Activated T-cell treated with anti-CD3 and anti-CD28 coated beads, Interleukin-2, amount 50 U/mL, for 1 hour (primary cell): ENCODE measurements around the gene DGCR8.

Source experiments
- DNase-seq: peaks from one replicate; pipeline ENCODE4 v3.0.0-alpha.2; 2020

DGCR8 gene

DNA sequence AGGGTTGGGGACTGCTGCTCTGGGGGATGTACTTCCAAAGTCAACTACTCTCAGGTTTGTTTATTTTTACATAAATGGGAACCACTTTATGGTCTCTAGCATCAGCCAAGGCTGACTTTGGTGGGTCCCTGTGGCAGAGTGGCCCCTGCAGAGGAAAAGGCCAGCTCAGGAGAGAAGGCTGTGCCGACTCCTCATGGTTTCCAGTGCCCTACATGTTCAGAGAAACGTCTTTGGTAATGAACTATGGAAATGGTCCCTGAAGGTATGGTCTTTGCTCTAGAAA lies 48.5 kb downstream of the DGCR8 start:
- no peak for DNase-seq

DNA sequence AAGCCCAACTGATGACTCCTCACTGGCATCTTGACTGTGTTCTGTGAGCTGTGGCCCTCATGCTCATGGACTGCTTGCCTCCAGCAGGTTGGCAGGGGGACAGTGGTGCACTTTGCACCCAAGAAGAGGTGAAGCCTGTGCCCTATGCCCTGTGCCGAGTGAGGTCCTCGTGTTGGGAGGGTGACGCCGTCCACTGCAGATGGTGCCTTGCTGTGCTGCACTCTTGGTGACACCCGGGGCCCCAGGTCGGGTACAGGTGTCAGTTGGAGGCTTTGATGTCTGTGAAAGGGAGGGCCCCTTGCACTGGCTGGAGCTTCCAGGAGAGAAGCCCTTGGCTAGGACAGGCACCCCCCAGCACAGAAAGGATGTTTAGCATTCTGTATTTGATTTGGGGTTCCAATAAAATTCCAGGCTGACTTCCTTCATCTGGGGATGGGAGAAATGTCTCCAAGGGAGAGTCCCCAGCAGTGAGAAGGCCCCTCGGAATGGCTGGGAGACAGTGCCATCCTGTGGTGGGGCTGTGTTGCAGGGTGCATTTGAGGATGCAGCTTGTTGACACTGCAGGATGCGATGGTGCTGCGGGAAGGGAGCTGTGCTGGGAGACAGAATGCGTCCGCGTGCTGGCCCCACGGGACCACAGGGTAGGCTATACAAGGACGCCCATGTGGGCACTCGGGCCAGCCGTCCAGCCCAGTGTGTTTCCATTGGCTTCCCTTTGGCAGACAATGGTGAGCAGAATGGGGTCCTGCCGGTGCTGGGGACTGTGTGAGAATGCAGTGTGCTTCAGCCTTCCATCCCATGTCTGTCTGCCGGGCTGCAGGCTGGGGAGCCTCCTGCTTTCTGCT lies 49.1 kb downstream of the DGCR8 start:
- DNase-seq: peak; percentile 66

DNA sequence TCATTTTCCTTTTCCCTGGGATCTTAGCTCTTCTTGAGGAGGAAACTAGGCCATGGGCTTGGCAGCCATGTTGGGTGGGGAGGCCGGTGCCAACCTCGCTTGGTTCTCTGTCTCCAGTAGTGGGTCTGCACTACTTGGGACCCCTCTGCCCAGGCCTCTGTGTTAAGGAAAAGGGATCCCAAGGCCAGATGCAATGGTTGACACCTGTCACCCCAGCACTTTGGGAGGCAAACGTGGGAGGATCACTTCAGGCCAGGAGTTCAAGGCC lies 49.6 kb downstream of the DGCR8 start:
- no peak for DNase-seq

DNA sequence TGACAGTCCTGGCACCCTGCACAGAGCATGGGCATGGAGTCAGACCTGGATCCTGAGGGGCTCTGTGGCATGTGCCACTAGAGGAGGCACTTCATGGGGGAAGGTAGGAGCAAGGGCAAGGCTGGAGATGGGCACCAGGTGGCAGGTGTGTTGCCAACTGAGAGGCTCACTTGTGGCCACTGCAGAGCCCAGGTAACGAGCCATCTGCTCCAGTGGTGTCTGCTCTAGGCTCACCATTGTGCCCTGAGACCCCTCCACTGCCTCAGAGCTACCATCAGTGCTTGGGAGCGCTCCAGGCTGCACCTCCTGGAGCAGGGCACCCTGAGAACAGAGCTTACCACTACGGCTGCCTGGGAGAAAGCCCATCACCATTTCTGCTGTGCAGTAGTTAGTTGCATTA lies 50.3 kb downstream of the DGCR8 start:
- DNase-seq: peak; percentile 35

DNA sequence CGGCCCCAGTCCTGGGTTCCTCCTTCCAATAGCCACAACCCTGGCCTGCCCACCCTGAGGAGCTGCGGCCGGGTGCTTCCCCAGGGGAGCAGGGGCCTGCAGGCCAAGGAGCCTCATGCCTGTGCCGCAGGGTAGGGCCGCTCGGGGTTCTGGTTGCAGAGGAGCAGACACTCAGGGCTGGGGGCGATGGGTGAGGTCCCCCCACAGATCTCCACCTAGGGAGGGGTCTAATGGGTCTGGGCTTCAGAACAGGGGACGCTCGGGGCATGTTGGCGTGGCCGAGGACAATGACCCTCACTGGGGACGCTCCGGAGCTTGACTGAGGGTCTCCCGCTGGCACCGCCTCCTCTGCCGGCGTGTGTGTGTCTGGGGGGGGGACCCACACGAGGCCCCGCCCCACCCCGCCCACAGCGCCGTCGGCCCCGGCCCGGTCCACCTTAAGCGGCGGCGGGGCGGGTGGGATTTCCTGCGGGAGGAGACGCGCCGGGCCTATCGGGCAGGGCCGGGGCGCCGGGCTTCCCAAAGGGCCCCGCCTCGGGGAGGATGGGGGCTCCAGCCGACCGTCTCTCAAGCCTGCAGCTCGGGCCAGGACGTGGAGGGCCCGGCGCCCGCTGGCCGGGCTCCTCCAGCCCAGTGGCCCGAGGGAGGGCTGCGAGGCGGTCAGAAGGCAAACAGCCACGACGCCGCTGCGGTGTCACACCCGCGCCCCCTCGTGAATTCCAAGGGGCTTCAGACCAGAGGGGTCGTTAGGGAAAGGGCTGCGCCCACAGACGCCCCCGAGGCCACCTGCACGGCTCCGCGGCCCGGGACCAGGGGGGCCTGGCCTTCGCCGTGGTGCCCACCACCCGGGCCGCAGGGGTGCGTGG lies 50.9 kb downstream of the DGCR8 start:
- peak; percentile 82 for DNase-seq

DNA sequence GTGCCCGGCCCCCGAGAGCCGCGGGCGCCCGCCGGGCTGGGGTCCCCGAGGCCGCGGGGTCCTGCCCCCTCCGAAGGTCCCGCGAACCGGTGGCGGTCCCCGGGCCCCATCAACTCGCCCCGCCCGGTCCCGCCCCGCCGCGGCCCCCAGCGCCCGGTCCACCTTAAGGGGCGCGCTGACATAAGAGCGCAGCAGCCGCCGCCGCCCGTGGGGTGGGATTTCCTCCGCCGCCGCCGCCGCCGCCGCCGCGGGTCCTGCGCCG lies 51.5 kb downstream of the DGCR8 start, which contains the start of gene ZDHHC8:
Gene ZDHHC8, plus strand, starts transcription at position 208 of the 262 bp plus-strand sequence. CDS start 144 bp downstream, outside the sequence.
- DNase-seq: peak; percentile 64

DNA sequence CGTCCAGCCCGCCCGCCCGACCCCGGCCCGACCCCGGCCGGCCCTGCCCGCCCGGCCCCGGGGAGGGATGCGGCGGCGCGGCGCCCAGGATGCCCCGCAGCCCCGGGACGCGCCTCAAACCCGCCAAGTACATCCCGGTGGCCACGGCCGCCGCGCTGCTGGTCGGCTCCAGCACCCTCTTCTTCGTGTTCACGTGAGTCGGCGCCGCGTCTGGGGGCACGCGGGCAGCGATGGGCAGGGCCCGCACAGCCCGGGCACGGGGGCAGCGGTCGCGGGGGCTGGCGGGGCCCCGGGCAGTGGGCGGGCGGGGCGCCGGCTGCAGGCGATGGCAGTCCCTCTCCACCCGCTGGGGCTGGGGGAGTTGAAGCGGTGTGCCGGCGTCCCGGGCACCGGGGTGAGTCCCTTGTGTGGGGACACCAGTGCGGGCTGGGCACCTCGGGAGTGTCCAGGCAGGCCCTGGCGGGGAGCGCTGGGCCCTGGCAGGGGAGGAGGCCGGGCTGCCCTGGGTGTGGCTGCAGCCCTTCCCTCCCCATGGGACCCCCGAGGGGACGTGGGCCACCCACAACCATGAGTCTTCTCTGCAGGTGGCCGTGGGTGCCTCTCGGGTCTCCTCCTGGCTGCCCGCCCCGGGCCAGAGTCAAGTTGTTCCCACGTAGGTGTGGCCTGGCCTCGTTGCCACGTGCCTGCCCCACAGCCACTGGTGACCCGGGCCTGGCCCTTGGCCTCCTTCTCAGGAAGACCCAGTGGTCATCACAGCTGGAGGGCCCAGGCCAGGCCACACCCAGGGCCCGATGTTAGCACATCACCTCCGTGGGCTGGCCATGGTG lies 52.0 kb downstream of the DGCR8 start:
- DNase-seq: peak; percentile 51

DNA sequence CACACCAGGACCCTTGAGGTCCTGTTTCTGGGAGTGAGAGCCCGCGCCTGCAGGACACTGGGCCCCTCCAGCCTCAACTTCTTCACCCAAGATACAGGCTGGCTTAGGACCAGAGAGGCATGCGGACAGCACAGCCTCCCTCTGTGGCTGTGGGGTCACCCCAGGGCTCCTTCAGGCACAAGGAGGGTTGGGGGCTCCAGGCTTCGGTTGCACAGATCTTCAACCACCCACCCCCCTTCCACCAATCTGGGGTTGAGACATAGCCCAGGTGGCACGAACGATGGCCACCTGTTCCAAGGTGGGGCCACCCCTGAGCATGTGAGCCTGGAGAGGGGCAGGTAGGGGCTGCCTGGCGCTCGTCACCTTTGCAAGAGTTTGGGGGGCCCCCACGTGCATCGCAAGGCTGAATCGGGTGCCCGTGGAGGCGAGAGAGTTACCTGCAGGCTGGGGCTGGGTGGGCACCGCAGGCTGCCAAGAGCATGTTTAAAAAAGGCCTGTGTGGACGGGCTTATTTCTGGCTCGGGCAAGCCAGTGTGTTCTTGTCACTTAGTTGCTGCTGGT lies 52.7 kb downstream of the DGCR8 start:
- DNase-seq: no peak

DNA sequence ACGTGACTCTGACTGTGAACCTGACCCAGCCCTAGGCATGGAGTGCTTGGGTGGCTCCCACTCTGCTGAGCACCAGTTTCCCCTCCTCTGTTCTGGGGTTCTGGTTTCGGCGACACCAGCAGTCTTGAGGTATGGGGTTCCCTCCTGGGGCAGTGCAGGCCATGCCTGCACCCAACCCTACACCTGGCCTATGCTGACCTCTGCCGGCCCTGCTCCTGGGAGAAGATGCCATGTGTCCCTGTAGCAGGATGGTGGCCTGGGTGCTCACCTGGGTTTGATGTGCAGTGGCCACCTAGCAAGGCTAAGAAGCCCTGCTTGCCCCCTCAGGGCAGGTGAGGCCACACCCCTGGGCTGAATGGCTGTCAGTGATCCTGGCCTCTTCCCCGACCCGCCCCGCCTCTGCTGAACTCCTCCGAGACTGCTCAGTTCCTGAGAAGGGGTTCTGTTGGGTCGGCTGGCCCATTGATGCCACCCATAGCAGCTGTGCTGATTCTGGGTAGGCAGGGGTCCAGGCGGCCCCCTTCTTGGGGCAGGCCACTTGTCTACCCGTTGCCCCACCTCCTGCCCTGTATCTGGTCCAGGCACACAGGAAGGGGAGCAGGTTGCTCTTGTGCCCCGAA lies 54.0 kb downstream of the DGCR8 start:
- no peak for DNase-seq

DNA sequence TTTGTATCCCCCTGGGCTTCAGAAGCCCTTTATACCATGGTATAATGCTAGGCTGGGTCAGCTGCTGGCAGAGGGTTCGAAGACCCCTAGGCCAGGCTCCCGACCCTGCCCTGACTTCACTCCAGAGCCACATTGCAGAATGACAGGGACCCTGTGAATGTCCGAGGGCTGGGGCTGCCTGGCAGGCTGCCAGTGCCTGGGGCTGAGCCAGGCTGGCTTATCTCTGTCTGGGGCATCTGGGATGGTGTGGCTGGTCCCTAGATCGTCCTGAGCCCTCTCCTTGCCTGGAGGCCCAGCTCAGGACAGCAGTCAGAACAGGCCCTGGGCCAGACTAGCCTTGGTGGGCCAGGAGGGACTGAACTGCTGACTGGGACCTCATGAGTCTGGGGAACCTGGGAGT lies 55.2 kb downstream of the DGCR8 start:
- DNase-seq: no peak

DNA sequence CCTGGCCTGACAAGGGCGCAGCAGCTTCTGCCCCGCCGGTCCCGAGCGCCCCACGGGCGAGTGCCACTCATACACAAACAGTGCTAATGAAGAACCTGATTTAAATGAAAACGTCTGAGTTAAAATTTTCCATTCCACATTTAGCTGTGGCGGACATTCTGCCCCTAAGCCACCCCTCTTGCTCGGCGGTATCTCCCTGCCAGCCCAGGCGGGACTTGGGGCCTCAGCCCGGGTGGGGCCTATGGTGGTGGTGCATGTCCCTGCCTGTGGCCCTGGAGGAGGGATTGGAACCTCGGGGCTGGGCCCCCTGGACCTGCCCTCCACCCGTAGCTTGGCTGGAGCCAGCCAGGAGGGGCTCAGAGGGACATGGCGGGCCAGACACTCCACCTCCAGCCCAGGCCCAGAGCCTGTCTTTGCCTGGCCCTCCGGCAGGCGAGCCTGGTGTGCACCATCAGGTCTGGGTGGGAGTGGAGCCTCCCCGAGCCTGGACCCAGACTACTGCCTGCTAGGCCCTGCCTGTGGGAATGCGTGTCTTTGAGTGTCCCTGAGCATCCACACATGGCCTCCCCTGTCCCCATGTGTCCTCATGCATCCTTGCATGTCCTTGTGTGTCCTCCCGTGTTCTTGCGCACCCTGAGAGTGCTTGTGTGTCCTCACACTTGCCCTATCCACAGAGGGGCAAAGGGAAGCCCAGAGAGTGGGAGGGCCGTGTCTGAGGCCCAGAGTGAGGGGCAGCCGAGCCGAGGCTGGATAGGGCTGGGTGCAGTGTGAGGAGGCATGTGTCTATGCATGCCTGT lies 56.0 kb downstream of the DGCR8 start:
- no peak for DNase-seq

DNA sequence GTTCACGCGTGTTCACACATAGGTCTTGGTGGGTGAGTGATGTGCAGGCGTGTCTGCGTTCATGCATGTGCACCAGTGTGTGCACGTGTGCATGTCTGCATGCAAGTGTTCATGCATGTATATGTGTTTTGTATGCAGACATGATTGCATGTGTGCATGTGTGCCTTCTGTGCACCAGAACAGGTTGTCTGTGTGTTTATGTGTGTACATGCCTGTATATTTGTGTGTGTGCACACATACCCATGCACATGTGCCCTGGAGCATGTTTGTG lies 56.5 kb downstream of the DGCR8 start:
- no peak for DNase-seq

DNA sequence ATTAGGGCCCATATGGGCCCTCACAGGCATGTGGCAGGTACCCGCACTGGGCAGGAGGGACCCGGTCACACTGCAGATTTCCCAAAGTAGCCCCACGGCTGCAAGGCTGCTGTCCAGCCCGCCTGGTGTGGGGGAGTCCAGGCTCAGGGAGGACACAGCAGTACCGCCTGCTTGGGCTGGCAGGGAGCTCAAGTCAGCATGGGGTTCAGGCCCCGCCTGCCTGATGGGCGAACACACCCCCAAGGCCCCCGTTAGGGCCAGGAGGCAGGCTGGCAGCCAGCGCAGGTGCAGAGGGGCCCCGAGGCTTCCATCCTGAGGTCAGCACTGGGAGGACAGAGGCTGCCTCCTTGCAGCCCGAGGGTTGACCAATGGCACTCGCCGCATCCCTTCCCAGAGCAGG lies 57.1 kb downstream of the DGCR8 start:
- no peak for DNase-seq

DNA sequence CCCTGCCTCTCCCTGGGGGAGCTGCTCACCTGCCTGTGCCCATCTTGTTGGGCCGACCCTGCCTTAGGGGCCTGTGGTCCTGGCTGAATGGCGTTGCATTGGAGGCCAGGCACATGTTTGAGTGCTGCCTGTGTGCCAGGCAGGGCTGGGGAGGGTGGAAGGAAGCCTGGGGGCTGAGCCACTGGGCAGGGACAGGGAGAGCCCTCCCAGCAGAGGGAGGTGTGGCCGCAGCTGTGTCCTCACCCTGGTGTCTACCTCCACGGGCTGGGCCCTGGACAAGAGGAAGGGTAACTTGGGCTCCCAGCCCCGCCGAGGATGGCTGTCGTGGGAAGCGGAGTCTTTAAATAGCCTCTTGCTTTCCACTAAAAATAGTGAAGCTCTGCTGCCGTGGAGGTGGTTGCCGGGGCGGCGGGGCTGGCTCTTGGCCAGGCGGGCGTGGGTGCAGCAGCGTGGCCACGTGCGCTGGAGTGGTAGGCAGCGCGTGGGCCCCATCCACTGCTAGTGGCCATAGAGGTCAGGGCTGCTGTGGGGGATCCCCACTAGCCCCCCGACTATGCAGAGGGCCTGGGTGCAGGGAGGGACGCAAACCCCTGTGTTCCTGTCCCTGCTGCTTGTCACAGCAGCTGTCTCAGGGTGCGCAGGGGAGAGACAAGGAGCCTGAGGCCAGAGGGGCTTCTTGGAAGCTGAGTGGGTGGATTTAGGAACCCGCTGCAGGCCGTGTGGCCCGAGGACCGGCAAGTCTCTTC lies 57.8 kb downstream of the DGCR8 start:
- DNase-seq: no peak

DNA sequence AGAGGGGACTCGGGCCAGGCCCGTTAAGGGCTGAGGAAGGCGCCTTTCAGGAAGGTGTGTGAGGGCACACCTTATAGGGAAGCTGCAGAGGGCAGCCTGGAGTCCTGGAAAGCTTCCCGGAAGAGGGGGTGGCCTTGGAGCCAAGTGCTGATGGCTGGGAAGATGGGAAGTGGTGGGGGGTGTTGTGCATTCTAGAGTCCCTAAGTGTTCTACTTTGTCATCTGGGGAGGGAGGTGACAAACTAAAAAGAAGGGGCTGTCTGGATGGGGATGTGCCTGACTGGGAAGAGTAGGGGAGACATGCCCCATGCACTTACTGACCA lies 58.3 kb downstream of the DGCR8 start:
- no peak for DNase-seq

DNA sequence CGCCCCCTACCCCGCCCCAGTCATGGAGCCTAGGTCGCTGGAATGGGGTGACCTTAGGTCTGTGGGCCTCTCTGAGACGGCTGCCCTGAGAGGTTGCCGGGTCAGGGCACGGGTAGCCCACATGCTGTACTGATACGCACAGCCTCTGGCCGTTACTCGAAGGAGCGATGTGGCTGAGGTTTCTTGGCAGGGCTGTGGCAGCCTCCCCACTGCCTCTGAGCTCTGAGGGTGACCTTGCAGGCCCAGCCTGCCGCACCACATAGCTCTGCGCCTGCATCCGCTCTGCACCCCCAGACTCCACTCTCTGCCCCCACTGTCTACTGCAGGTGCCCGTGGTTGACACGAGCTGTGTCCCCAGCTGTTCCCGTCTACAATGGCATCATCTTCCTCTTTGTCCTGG lies 58.8 kb downstream of the DGCR8 start:
- no peak for DNase-seq

DNA sequence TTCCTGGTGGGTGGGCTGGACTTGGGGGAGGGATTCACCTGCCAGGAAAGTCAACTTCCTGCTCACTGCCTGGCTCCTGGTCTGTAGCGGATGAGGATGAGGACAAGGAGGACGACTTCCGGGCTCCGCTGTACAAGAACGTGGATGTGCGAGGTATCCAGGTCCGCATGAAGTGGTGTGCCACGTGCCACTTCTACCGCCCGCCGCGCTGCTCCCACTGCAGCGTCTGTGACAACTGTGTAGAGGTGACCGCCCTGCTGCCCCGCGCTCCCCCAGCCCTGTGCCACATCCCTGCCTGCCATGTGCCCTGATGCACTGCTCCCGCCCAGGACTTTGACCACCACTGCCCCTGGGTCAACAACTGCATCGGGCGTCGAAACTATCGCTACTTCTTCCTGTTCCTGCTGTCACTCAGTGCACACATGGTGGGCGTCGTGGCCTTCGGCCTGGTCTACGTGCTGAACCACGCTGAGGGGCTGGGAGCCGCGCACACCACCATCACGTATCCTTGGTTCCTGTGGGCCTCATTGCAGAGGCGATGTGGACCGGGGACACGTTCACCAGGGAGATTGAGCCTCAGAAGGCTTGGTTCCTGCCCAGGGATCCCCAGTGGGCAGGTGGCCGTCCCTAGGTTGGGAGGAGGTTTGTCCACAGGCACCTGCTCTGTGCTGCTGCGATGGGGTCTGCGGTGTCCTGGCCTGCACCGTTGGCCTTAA lies 59.5 kb downstream of the DGCR8 start:
- DNase-seq: no peak

DNA sequence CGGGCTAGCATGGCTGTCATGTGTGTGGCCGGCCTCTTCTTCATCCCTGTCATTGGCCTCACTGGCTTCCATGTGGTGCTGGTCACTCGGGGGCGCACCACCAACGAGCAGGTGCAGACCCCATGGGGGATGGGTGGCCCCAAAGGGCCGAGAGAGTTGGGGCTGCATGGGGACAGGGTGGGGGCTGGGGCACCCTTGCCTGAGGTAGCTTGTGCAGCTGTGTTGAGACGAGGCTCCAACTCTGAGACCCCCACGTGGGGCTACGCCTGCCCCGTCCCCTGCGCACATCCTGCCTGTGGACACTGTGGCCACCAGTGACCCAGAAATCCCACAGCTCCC lies 60.0 kb downstream of the DGCR8 start:
- no peak for DNase-seq

DNA sequence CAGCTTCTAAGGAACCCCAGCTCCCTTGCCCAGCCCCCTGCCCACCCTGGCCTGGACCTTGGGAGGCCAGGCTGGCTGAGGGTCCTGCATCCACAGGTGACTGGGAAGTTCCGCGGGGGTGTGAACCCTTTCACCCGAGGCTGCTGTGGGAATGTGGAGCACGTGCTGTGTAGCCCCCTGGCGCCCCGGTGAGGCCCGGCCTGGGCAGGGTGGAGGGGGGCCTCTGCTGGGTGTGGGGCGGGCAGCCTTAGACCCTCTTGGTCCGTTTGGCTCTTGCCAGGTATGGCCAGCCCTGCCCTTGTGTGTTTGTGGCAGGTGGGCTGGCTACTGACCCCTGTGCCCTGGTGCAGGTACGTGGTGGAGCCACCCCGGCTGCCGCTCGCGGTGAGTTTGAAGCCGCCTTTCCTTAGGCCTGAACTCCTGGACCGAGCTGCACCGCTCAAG lies 60.5 kb downstream of the DGCR8 start:
- no peak for DNase-seq

DNA sequence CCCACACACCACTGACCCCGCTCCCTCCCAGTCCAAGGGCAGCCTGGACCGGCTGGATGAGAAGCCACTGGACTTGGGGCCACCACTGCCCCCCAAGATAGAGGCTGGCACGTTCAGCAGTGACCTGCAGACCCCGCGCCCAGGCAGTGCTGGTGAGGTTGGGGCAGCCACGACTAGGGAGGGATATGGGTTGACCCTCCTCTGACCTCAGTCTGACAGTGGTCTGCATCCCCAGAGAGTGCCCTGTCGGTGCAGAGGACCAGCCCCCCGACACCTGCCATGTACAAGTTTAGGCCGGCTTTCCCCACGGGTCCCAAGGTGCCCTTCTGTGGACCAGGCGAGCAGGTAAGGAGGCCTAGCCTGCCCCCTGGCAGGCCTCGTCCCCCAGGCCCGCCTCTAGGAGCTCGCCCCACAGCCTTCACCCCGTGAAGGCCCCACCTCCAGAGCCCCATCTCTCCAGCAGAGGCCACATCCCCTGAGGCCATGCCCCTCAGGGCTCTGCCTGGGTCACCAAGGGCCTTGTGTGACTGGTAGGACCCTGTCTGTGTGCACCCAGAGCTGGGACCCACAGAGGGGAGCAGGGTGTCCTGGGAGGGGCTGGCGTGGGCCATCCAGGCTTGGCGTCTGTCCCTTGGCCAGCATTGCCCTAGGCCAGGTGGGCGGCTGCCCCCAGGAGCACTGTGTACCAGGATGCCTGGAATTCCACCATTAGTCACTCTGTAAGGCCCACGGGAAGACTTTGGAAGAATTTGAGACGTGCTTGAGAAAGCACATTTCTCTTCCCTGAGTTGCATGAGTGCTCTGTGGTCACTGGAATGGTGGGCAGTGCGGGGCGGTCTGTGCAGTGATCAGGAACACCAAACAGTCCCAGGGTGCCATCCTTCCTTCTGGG lies 61.4 kb downstream of the DGCR8 start:
- no peak for DNase-seq
